HG03442 (cell line): ENCODE results near the gene CDCA4.
A peak's percentile ranks its signal among the peaks of the same experiment; 100 is the strongest.

ENCODE experiments used
- ATAC-seq: cut with Tn5 transposase; IDR thresholded peaks from one replicate; pipeline ENCODE4 v1.9.1; 2021; ENCODE audit warnings: mild to moderate bottlenecking, moderate library complexity; ENCODE audit not compliant: unreplicated experiment

Gene CDCA4

DNA sequence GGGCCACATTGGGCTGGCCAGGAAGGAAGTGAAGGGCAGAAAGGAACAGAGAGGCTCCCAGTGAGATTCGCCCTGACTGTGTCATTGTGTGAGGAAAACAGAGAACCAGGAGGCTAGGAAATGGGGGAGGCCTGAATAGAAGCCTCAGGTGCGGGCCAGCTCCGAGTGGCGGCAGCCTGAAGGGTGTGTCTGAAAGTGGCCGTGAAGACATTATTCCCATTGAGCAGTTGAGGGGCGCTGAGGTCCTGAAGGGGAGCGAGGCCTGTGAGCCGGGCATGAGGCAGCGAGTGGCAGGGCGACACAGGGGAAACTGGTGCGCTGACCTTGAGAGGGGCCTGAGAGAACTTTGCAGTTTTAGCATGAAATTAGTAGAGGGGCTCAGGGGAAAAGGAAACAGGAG, 28.4 kb downstream of the CDCA4 start:
- ATAC-seq: no peak

DNA sequence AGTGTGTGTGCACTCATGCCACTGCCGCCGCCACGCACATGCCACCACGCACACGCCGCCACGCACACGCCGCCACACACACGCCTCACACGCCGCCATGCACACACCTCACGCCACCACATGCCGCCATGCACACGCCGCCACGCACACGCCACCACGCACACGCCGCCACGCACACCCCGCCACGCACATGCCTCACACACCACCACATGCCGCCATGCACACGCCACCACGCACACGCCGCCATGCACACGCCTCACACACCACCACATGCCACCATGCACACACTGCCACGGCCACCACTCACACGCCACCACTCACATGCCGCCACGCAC, 29.0 kb downstream of the CDCA4 start:
- ATAC-seq: no peak

DNA sequence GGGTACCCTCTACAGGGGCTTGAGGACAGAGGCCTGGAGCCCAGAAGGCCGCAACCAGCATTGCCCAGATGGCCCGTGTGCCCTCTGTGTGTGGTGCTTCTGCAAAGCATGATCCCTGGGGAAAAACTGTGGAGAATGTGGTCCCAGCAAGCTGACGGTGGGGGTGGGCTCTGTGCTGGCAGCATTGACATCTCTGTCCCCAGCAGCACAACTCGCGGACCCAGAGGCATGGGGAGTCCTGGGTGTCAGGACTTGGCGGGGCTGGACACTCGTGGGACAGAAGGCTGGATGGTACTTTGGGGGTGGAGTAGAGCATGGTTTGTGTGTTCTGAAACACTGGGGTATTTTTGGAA, 31.0 kb downstream of the CDCA4 start:
- no peak for ATAC-seq

DNA sequence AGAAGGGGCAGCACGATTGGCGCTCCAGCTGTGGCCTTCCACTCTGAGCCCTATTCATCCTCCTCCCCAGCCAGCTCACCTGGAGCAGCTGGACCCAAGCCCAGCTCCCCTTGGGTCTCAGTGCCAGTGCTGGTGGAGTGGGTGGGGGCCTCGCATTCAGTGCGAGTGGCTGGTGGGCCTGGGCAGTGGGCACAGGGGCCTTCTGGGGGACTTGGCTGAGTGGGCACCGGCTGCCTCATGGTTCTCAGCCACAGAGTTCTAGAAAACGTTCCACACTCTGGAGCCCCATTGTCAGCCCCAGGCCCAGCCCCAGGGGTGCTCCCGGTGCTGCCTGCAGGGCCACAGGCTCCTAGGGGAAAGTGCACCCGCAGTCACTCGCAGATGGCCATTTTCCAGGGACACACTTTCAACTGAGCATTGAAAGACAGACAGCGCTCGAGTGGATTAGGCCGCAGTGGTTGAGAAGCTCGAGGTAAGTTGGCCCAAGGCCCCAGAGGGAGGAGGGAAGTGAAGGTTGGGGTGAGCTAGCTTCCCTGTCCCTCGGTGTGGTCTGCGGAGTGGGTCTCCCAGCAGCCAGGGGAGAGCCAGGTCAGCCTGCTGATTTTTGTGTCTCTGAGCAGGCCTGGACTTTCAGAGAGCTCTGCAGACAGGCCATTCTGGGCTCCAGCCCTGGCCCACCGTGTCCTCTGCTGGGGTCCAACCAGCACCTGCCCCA, 31.5 kb downstream of the CDCA4 start:
- no peak for ATAC-seq

DNA sequence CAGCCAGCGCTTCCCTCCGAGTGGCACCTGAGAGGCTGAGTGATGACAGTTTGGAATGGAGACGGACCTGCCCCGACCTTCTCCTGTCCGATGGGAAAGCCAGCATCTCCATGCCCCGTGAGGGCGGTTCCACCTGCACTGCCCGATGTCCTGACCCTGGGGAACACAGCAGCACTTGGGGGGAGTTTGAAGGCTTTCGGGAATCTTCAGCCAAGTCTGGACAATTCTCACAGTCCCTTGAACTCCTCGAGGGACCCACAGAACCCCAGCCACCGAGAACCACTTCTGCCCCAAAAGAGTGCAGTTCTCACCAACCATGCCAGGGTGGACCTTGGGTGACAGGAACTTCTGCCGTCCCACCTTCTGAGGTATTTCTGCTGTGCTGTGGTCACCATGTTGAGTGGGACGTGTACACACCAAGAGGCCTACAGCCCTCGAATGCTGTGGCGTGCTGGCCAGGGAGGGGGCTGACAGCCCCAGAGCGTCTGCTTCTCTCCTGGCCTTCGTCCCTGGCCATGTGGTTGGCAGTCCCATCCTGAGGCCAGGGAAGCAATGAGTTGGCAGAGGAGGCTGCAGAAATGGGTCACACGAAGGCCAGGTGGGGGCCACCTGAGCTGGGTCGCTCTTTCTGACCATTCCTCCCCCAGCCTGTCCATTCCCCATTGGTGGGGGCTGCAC, 34.3 kb downstream of the CDCA4 start:
- no peak for ATAC-seq

DNA sequence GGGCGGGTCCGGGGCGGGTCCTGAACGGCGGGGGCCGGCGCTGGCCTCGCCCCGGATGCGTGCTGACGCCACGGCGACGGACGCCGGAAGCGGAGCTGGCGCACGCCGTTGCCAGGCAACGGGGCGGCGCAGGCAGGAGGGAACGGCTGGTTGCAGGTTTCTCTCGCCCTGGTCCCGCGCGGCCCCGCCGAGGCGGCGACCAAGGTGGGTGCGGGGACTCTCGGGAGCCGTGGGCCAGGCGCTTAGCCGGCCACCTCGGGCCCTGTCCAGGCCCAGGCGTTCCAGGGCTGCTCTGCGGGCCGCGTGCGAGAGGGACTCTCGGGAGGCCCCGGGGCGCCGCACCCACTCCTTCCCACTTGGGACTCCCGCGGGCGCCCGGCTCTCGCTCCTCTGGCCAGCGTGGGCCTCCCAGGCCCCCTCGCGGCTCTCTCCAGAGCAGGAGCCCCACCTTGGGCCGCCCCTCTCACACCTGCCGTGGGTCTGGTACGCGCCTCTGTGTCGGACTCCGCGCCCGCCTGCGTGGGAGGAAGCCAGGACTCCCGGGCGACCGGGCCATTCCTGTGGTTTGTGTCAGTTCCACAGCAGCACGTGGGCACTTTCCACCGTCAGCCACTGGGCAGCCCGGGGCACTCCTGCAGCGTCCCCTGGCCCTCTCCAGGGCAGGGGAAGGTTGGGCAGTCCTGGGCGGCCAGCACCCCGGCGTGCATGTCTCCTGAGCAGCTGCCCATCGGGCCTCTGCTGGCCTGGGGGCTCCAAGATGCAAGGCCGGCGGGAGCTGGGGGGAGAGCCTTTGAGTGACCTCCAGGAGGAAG, 35.0 kb downstream of the CDCA4 start, which contains the start of gene CLBA1:
CLBA1 (plus strand) TSS at position 114 of the 812 bp plus-strand sequence; CDS start at position 758, 644 bp downstream.
- ATAC-seq: peak; percentile 86

DNA sequence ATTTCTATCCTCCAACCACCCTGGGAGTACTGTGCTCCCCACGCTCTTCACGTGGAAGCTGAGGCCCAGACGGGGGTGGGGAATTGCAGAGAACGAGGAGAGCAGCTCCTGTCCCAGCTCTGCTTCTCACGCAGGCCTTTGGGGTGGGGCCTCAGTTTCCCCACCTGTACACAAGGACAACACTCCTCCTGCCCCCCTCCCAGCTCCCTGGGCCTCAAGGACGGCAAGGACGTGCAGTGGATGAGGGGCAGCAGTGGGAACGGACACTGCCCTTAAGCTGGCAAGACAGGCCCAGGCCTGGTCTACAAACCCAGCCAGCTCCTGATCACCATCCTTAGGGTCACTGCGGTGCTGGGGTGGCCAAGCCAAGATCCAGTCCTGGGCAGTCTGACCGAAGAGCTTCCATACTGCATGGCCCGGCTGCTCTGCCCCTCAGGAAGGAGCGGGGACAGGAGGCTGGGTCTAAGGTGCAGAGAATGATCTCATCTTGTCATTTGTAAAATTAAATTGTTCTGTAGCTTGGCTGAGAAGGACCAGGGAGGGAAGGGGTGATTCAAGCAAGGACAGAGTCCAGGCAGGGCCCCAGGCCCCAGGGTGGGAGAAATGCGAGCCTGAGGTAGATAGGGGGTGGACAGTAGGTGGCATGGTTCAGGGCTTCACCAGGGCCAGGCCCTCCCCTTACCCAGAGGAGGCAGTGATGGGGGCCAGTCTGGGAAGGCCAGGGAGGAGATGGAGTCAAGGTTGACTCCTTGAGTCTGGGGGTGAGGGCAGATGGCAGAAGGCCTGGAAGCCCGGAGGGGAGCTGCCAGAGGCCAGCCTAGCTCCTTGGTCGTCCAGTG, 36.6 kb downstream of the CDCA4 start:
- no peak for ATAC-seq

DNA sequence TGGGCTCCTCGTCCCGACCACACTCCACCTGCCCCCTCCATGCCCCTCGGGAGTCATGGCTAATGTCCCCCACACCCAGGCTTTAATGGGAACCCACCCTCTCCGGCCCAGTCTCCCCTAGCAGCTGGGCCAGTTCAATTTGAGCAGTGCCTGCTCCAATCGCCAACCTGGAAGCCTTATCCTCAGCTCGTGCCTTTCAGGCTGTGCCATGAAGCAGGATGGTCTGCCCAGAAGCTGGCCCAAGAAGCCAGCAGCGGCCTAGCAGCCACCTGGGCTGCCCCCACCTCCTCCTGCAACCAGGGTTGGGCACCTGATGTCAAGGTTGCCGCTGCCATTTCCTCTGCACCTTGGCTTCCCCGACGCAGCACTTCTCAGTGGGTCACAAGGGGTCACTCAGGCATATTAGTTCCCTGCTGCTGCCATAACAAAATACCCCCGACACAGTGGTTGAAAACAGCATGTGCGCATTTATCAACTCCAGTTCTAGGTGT, 37.6 kb downstream of the CDCA4 start:
- ATAC-seq: no peak

DNA sequence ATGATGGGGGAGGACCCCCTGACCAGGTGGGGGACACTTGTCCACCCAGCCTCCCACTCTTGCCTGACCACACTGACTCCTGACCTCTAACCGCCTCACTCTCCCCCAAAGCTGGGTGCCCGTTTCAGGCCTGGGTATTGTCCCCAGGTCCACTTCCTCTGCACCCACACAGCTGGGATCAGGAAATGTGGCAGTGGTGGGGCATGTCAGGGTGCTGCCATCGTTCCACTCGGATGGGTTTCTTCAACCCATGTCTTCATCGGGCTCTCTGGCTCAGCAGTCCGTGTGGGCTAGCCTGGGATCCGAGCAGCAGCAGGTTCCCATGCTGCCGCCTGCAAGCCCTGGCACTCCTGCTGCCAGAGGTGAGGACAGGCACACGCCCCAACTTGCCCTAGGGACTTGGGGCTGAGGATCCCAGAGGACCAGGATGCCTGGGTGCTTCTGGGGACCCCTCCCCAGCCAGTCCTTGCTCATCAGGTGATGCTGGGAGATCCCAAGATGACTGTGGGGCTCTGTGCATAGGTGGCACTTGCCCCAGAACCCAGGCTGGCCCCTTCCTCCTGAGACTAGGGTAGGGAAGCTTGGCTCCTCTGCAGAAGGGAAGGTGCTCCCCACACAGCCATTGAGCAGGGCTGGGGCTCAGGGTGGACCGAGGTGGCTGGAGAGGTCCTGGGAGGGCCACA, 38.2 kb downstream of the CDCA4 start:
- ATAC-seq: no peak

DNA sequence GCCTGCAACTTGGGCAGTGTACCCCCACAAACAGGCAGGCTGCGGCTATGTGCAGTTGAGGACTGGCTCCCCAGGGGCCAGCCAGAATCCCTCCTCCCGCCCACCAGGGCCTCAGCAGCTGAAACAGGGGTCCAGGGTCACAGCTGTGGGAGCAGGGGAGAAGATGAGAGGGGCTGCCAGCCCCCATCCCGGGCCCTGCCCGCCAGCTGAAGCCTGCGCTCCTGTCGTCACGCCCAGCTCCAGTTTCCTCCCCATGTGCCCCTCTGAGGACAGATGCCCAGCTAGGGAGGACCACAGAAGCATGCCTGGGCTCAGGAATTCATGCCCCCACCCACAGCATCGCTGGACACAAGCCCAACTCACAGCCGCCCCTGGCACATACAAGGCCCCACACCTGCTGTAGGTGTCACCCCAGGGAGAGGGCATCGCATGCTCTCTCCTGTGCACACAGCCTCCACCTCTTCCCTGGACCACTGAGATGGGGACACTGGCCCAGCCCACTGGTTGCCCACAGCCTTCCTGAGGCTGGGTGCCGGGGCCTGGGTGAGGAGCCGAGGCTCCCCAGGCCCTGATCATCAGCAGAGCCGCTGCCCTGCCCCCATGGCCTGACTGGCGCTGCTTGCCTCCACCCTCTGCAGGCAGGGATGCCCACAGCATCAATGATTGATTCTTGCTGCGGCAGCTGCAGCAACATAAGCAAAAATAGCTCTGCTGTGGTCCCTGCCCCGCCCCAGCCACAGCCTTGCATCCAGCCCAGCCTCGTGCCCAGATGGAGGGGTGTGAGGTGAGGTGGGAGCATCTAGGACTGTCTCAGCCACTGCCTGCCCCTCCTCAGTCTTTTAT, 39.0 kb downstream of the CDCA4 start:
- ATAC-seq: no peak

DNA sequence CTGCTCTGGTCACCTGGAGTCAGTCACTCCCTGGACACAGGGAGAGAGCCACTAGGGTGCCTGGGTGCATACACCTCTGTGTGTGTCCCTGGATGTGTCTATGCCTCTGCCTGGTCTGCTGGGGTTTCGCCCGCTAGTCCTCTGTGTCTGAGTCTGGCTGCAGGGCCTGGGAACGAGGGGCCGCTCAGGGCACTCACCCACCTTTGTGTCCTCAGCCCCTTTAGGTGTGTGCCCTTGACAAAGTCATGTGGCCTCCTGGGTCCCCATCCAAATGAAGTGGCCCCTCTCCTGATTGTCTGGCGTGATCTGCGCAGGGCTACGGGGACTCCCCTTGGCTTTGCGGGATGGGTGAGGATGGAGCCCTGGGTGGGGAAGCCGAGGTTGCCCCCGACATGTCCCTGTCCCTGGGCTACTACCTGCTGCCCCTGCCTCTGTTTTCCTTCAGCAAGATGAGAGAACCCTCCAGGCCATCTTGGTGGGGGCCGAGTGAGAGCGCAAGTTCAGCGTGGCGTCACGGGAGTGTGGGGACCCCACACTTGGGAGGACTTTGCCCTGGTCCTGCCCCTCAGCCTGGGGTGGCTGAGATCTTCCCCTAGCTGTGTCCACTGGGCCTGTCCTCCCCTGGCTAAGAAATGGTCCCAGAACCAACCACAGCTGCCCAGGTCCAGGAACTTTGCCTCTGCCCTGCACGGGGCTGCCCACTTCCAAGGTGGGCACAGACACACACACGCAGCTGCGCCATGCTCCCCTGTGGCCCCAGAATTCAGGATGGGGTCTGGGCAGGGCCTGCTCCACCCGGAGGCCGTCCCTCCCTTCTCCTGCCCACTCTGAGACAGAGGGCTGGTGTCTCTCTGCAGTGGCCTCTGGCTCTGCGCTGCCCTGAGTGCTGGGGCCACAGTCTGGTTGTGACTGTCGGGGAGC, 40.0 kb downstream of the CDCA4 start:
- no peak for ATAC-seq

DNA sequence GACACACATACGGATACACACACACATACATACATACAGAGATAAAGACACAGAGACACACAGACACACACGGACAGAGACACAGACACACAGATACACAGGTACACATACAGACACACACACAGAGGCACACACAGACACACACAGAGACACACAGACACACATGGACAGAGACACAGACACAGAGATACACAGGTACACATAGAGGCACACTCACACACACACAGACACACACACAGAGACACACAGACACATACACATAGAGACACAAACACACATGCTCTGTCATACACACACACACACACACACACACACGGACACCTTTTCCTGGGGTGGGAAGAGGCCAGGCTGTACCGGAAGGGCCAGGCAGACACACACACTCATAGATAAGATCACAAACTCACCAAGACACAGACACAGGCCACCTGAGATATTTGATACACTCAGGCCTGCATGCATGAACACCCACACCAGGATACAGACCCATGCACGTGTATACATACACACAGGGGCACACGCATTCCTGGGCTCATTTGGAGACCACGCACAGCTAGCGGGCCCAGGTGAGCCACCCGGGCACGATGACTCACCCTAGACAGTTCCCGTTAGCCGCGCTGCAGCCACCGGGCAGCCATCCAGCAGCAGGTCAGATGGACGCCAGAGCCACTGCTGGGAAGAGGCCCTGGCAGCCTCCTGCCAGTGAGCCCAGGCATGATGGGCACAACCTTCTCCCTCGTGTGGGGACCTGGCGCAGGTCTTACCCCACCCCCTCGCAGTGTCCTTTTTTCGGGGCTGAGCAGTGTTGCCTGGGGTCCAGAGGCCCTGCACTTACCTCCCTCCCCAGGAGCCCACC, 40.9 kb downstream of the CDCA4 start:
- ATAC-seq: no peak

DNA sequence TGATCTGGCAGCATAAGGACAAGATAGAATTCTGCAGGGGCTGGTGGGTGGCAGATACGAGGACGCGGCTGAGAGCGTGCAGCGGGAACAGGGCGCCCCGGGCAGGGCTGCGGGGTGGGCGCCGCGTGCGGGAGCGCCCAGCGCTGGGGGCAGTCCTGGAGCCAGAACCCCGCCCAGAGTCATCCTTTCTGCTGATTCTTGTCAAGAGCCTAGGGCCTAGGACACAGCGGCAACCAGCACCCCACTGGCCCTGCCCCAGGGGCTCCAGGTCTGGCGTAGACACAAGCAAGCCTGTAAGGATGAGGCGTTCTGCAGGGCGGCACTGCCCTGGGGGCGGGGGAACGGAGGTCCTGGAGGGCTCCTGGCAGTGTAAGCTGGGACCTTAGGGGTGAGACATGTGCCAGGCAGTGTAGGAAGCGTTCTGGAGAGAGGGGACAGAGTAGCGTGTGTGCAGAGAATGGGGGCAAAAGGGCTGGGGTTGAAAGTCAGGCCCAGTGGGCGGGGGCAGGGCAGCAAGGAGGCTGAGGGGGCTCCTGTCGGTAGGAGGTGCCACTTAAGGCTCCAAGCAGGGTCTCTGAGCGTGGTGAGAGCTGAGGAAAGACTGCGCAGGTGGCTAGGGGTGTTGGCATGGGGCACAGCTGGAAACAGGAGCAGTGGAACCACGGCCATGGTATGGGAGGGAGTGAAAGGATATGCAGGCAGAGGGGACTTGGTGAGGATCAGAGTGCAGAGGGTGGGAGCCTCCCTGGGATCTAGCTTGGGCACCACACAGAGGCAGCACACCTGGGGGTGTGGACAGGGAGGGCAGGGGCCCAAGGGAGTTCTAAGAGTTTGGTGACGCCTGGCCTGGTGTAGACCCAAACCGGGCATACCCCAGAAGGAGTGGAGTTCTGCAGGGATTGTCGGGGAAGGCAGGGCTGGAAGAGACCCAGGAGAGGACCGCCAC, 41.9 kb downstream of the CDCA4 start:
- ATAC-seq: no peak

DNA sequence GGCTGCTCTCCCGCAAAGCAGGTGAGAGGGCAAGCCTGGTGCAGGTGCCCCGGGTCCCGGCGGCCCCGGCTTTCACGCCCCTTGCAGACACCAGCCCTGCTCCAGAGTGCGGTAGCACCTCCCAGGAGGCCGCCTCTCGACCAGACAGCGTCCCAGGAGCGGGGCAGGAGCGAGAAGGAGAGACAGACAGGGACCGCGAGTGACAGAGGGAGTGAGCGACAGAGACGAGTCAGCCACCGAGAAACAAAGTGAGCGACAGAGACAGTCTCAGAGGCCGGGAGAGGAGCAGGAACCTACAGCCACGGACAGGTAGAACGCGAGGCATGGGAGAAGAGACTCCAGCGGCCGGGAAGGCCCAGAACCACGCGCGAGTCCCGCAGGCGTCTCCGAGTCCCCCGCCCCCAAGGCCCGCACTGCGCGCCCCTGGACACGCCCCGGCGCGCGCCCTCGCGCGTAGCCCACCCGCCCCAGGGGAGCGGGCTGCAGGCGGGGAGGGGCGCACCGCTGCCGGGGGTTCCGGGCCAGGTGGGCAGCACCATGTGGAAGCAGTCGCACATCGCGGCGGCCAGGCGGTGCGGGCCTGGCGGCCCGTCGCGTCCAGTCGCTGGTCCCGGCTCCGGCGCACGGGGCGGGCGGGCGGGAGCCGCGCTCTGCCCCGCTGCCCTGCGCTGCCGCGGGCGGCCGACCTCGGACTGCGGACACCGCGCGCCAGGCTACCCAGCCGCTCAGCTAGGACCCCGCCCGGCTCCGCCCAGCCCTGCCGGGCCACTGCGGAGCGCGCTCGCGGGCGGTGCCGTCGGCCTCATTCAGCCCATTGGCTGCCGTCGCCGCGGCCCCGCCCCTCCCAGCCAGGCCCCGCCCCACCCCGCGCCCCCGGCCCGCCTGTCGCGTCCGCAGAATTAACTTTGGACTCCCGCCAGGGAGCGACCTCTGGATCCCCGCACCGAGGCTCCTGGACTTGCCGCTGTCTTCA, 42.9 kb downstream of the CDCA4 start, which contains the start of gene AHNAK2:
AHNAK2 (minus strand) TSS at position 694 of the 973 bp plus-strand sequence; CDS start at position 557, 137 bp downstream.
- ATAC-seq: no peak
